IPS-18a (cell line): ENCODE measurements around the gene NAT10.
"Not testable (repeated sequence)": the region's sequence is repeated elsewhere in the genome, so short reads cannot be mapped to it uniquely, and the experiment has no call there.

ENCODE experiments used
- H3K27ac ChIP-seq: one replicate; pipeline ENCODE4 v1.5.1; 2013; ENCODE audit warnings: low read length
- H3K27me3 ChIP-seq: one replicate; pipeline ENCODE4 v1.6.1; 2013; ENCODE audit warnings: mild to moderate bottlenecking, low read length; ENCODE audit not compliant: control insufficient read depth, insufficient read depth
- H3K36me3 ChIP-seq: one replicate; pipeline ENCODE4 v1.6.1; 2013; ENCODE audit warnings: low read depth, low read length; ENCODE audit not compliant: control insufficient read depth
- H3K4me1 ChIP-seq: one replicate; pipeline ENCODE4 v1.6.1; 2013; ENCODE audit warnings: low read depth, low read length; ENCODE audit not compliant: control insufficient read depth
- H3K4me3 ChIP-seq: one replicate; pipeline ENCODE4 v1.5.1; 2013; ENCODE audit warnings: low read length
- H3K9ac ChIP-seq: one replicate; pipeline ENCODE4 v1.6.1; 2013; ENCODE audit warnings: mild to moderate bottlenecking, low read length, moderate library complexity
- H3K9me3 ChIP-seq: one replicate; pipeline ENCODE4 v1.6.1; 2013; ENCODE audit warnings: low read depth, low read length; ENCODE audit not compliant: control insufficient read depth

The NAT10 gene

GRCh38 chr11:34074391-34074790 lies 31.0 kb upstream of the NAT10 start:
- no peaks in the 10 kb centered on the region for H3K4me1 ChIP-seq
- no peak overlapping the region for H3K4me3 ChIP-seq
- H3K36me3 ChIP-seq, result peaks cover 77% of the 10 kb centered on the region
- H3K9ac ChIP-seq, result no peak overlapping the region
- H3K27me3 ChIP-seq, result no peaks in the 10 kb centered on the region
- H3K27ac ChIP-seq, result no peak overlapping the region
- H3K9me3 ChIP-seq, result no peaks in the 10 kb centered on the region

GRCh38 chr11:34075178-34075820 lies 30.1 kb upstream of the NAT10 start:
- no peak overlapping the region for H3K4me3 ChIP-seq
- H3K36me3 ChIP-seq, result peaks cover 86% of the 10 kb centered on the region
- H3K27ac ChIP-seq, result no peak overlapping the region

GRCh38 chr11:34080609-34081008 lies 24.8 kb upstream of the NAT10 start:
- no peak overlapping the region for H3K9ac ChIP-seq
- H3K4me3 ChIP-seq, result no peak overlapping the region
- H3K4me1 ChIP-seq, result no peaks in the 10 kb centered on the region
- no peaks in the 10 kb centered on the region for H3K9me3 ChIP-seq
- peaks cover 90% of the 10 kb centered on the region for H3K36me3 ChIP-seq
- no peak overlapping the region for H3K27ac ChIP-seq
- no peaks in the 10 kb centered on the region for H3K27me3 ChIP-seq

More at GRCh38 chr11:34075178-34075820, 30.1 kb upstream of the NAT10 start:
- H3K4me1 ChIP-seq, result no peaks in the 10 kb centered on the region
- H3K9ac ChIP-seq, result no peak overlapping the region
- no peaks in the 10 kb centered on the region for H3K9me3 ChIP-seq
- H3K27me3 ChIP-seq, result no peaks in the 10 kb centered on the region

GRCh38 chr11:34084637-34085036 lies 20.8 kb upstream of the NAT10 start:
- no peak overlapping the region for H3K27ac ChIP-seq
- H3K4me3 ChIP-seq, result no peak overlapping the region
- no peaks in the 10 kb centered on the region for H3K27me3 ChIP-seq
- no peak overlapping the region for H3K9ac ChIP-seq
- H3K36me3 ChIP-seq, result peaks cover 88% of the 10 kb centered on the region
- no peaks in the 10 kb centered on the region for H3K9me3 ChIP-seq
- no peaks in the 10 kb centered on the region for H3K4me1 ChIP-seq

- H3K4me3 ChIP-seq, result no peak overlapping the region
- no peaks in the 10 kb centered on the region for H3K4me1 ChIP-seq
- no peaks in the 10 kb centered on the region for H3K9me3 ChIP-seq
- H3K27ac ChIP-seq, result no peak overlapping the region
- no peaks in the 10 kb centered on the region for H3K27me3 ChIP-seq
- peaks cover 91% of the 10 kb centered on the region for H3K36me3 ChIP-seq
- no peak overlapping the region for H3K9ac ChIP-seq
These were observed 18.7 kb upstream of the NAT10 start for GRCh38 chr11:34086554-34087283.

- Histone ChIP-seq H3K9me3 (no peaks in the 10 kb centered on the region), H3K27me3 (no peaks in the 10 kb centered on the region), H3K36me3 (peaks cover 95% of the 10 kb centered on the region)
These were observed 13.6 kb upstream of the NAT10 start for GRCh38 chr11:34091825-34092224.

GRCh38 chr11:34094900-34095299 lies 10.5 kb upstream of the NAT10 start:
- not testable (repeated sequence) for H3K27me3 ChIP-seq, H3K4me1 ChIP-seq, H3K9me3 ChIP-seq, H3K27ac ChIP-seq, H3K4me3 ChIP-seq, H3K9ac ChIP-seq
- peaks cover 99% of the 10 kb centered on the region for H3K36me3 ChIP-seq

More at GRCh38 chr11:34091825-34092224, 13.6 kb upstream of the NAT10 start:
- no peaks in the 10 kb centered on the region for H3K4me1 ChIP-seq
- no peak overlapping the region for H3K4me3 ChIP-seq
- no peak overlapping the region for H3K27ac ChIP-seq
- no peak overlapping the region for H3K9ac ChIP-seq

- no peaks in the 10 kb centered on the region for H3K27me3 ChIP-seq
- H3K4me3 ChIP-seq, result no peak overlapping the region
- H3K9me3 ChIP-seq, result no peaks in the 10 kb centered on the region
- H3K9ac ChIP-seq, result no peak overlapping the region
- no peak overlapping the region for H3K27ac ChIP-seq
- peaks cover 76% of the 10 kb centered on the region for H3K36me3 ChIP-seq
- no peaks in the 10 kb centered on the region for H3K4me1 ChIP-seq
These were observed 6.6 kb upstream of the NAT10 start for GRCh38 chr11:34098813-34099212.

GRCh38 chr11:34104680-34105078 lies 750 bp upstream of the NAT10 start:
- Histone ChIP-seq H3K27me3 (no peaks in the 10 kb centered on the region), H3K4me1 (peaks cover 8% of the 10 kb centered on the region), H3K9ac (peak overlapping the region; percentile 94), H3K4me3 (peak overlapping the region; percentile 93), H3K9me3 (no peaks in the 10 kb centered on the region), H3K36me3 (peaks cover 36% of the 10 kb centered on the region), H3K27ac (peak overlapping the region; percentile 87)

GRCh38 chr11:34105957-34106504 lies 602 bp downstream of the NAT10 start:
- Histone ChIP-seq H3K36me3 (peaks cover 35% of the 10 kb centered on the region), H3K9ac (peak overlapping the region; percentile 94), H3K4me1 (peaks cover 8% of the 10 kb centered on the region), H3K27me3 (no peaks in the 10 kb centered on the region), H3K27ac (peak overlapping the region; percentile 72), H3K4me3 (peak overlapping the region; percentile 93), H3K9me3 (no peaks in the 10 kb centered on the region)

GRCh38 chr11:34111722-34112270 lies 6.4 kb downstream of the NAT10 start:
- Histone ChIP-seq H3K27ac (no peak overlapping the region), H3K9me3 (no peaks in the 10 kb centered on the region), H3K9ac (no peak overlapping the region), H3K4me1 (no peaks in the 10 kb centered on the region), H3K4me3 (no peak overlapping the region), H3K36me3 (peaks cover 77% of the 10 kb centered on the region), H3K27me3 (no peaks in the 10 kb centered on the region)
